Stomach (tissue), 9 donors: ENCODE measurements around the gene LAMTOR4. TPM values are rescaled to one million over a fixed set of nuclear protein-coding genes. Genes with fewer than 3 reads are reported as not detected.
"Not testable (repeated sequence)": the region's sequence is repeated elsewhere in the genome, so short reads cannot be mapped to it uniquely, and the experiment has no call there.

Source experiments
- DNase-seq, 2 donors: peaks; one replicate each; pipeline versions ENCODE4 v3.0.0 to v3.0.0-alpha.2; 2013 to 2019
- H3K27ac ChIP-seq, 5 donors: fragments of 200-600 bp in 4 of 5; sonication (generic) in 4 of 5; one replicate each; pipeline ENCODE4 v1.5.1; 2013 to 2019; ENCODE audit warnings: mild to moderate bottlenecking in 1 of 5, moderate library complexity in 1 of 5
- H3K27me3 ChIP-seq, 3 donors: fragments of 200-600 bp; sonication (generic); one replicate each; pipeline ENCODE4 v1.5.1; 2017 to 2019; ENCODE audit warnings: mixed run types in 1 of 3
- H3K36me3 ChIP-seq, 4 donors: fragments of 200-600 bp; sonication (generic); 1 replicate in 3 of 4; 2 replicates in 1 of 4; pipeline ENCODE4 v1.5.1; 2016 to 2019
- H3K4me1 ChIP-seq, 4 donors: fragments of 200-600 bp; sonication (generic); one replicate each; pipeline ENCODE4 v1.5.1; 2016 to 2019
- H3K4me3 ChIP-seq, 4 donors: fragments of 200-600 bp; sonication (generic) in 3 of 4; one replicate each; pipeline ENCODE4 v1.5.1; 2016 to 2019; ENCODE audit warnings: mild to moderate bottlenecking in 1 of 4
- H3K9me3 ChIP-seq, 4 donors: fragments of 200-600 bp; sonication (generic); one replicate each; pipeline ENCODE4 v1.5.1; 2016 to 2019
- CTCF ChIP-seq, 7 experiments: fragments of 450-650 bp in 4 of 7; fragments of 200-600 bp in 3 of 7; sonication (generic) in 3 of 7; IDR thresholded peaks; one replicate each; pipeline ENCODE4 v1.5.1; 2016 to 2019; ENCODE audit warnings: antibody characterized with exemption in 7 of 7, control low read depth in 2 of 7, mild to moderate bottlenecking in 1 of 7
- EP300 ChIP-seq: sonication (generic); formaldehyde crosslinking; IDR thresholded peaks from one replicate; pipeline ENCODE4 v1.6.1; 2017; ENCODE audit warnings: antibody characterized with exemption
- POLR2A ChIP-seq, 4 donors: fragments of 450-650 bp; IDR thresholded peaks; one replicate each; pipeline ENCODE4 v1.6.1; 2016; ENCODE audit warnings: antibody characterized with exemption in 4 of 4, control low read depth in 2 of 4, mild to moderate bottlenecking in 1 of 4, moderate library complexity in 1 of 4
- POLR2AphosphoS5 ChIP-seq, 3 donors: sonication (generic); formaldehyde crosslinking; IDR thresholded peaks; one replicate each; pipeline ENCODE4 v1.6.1; 2016; ENCODE audit warnings: antibody characterized with exemption in 3 of 3
- WGBS, 5 donors: extraction: QIAGEN DNeasy Blood & Tissue Kit in 3 of 5; methylation state at CpG; one replicate each; pipeline versions ENCODE4 v1.1.5 to v1.1.7; 2013 to 2018; 5-methylcytosine and 5-hydroxymethylcytosine counted together
- intact Hi-C: fragments of 100-400 bp; cut with DNase I; formaldehyde crosslinking; loops from one replicate; pipeline ENCODE4 v1.15.1; 2023; ENCODE audit warnings: low total_unique reads
- polyA plus RNA-seq, 3 donors: library from polyadenylated mRNA; stranded (reverse); fragments of 200-250 nt; gene quantifications; one replicate each; pipeline ENCODE4 v1.2.3, GENCODE V29; 2013
- total RNA-seq, 5 donors: library from RNA; depleted of rRNA; stranded (reverse); fragments of >200 nt; gene quantifications; one replicate each; pipeline versions ENCODE4 v1.1.0 to v1.2.3, GENCODE V29; 2014 to 2016
- donor health status: healthy with polysubstance abuse.
- donor health status: Bipolar disorder and iron deficiency.
- donor health status: healthy.

Gene LAMTOR4
- total and polyA plus RNA-seq, 8 donors = 26.3 to 889 (median 274) TPM

- Histone ChIP-seq H3K27ac (no peak overlapping the region), H3K9me3 (no peaks in the 10 kb centered on the region), H3K4me3 (no peak overlapping the region), H3K4me1 (no peaks in the 10 kb centered on the region), H3K27me3 (no peaks in the 10 kb centered on the region), H3K36me3 (no peaks in the 10 kb centered on the region)
- peak in 1 of 2 donors; percentile 57 for DNase-seq
- 51 to 62% (median 60%) methylated on average over 4 of the region's 4 CpGs for WGBS, 5 donors
- peak in 2 of 7 experiments; percentile 10 to 13 for TF ChIP-seq CTCF (IDR thresholded peaks at IDR 0.05)
- TF ChIP-seq EP300 = no peak
- intact Hi-C loops = no loop called here
Measured at GRCh38 chr7:100190048-100190711, 41.5 kb downstream of the LAMTOR4 start.

- no peaks in the 10 kb centered on the region for H3K9me3 ChIP-seq
- TF ChIP-seq CTCF (IDR thresholded peaks at IDR 0.05) (no peak), POLR2A (IDR thresholded peaks at IDR 0.05) (no peak), EP300 (no peak), POLR2AphosphoS5 (IDR thresholded peaks at IDR 0.05) (no peak)
- H3K27ac ChIP-seq = no peak overlapping the region
- H3K36me3 ChIP-seq = no peaks in the 10 kb centered on the region
- intact Hi-C loops = no loop called here
- no peaks in the 10 kb centered on the region for H3K4me1 ChIP-seq
- WGBS, 5 donors = 46 to 67% (median 51%) methylated on average over 2 of the region's 2 CpGs
- no peak for DNase-seq
- no peak overlapping the region for H3K4me3 ChIP-seq
- no peaks in the 10 kb centered on the region for H3K27me3 ChIP-seq
Measured at GRCh38 chr7:100191775-100192174, 43.1 kb downstream of the LAMTOR4 start.

- H3K4me3 ChIP-seq, H3K4me1 ChIP-seq, H3K27me3 ChIP-seq, intact Hi-C loops, H3K9me3 ChIP-seq, H3K27ac ChIP-seq, DNase-seq, H3K36me3 ChIP-seq: not testable (repeated sequence)
- WGBS, 5 donors = 92 to 96% (median 93%) methylated on average over 6 of the region's 6 CpGs
Measured at GRCh38 chr7:100192281-100192862, 43.7 kb downstream of the LAMTOR4 start.

GRCh38 chr7:100192969-100193368, 44.3 kb downstream of the LAMTOR4 start:
- Histone ChIP-seq H3K27ac (no peak overlapping the region), H3K4me3 (no peak overlapping the region), H3K27me3 (peaks cover 0 to 6% (median 0%) of the 10 kb centered on the region in 3 donors), H3K36me3 (no peaks in the 10 kb centered on the region), H3K4me1 (no peaks in the 10 kb centered on the region), H3K9me3 (no peaks in the 10 kb centered on the region)
- no peak for TF ChIP-seq CTCF (IDR thresholded peaks at IDR 0.05)
- no peak for TF ChIP-seq POLR2AphosphoS5 (IDR thresholded peaks at IDR 0.05)
- no peak for TF ChIP-seq EP300
- TF ChIP-seq POLR2A (IDR thresholded peaks at IDR 0.05) = no peak
- DNase-seq = no peak
- 75 to 95% (median 85%) methylated on average over 3 of the region's 3 CpGs for WGBS, 5 donors
- intact Hi-C loops = no loop called here

- 72 to 84% (median 79%) methylated on average over 2 of the region's 2 CpGs for WGBS, 5 donors
- no peak overlapping the region for H3K4me3 ChIP-seq
- no peaks in the 10 kb centered on the region for H3K4me1 ChIP-seq
- TF ChIP-seq POLR2AphosphoS5 (IDR thresholded peaks at IDR 0.05) = no peak
- TF ChIP-seq CTCF (IDR thresholded peaks at IDR 0.05) = no peak
- no peak for TF ChIP-seq POLR2A (IDR thresholded peaks at IDR 0.05)
- TF ChIP-seq EP300 = no peak
- peaks cover 0 to 26% (median 0%) of the 10 kb centered on the region in 3 donors for H3K27me3 ChIP-seq
- intact Hi-C loops = no loop called here
- no peaks in the 10 kb centered on the region for H3K9me3 ChIP-seq
- no peak for DNase-seq
- H3K27ac ChIP-seq = no peak overlapping the region
- H3K36me3 ChIP-seq = no peaks in the 10 kb centered on the region
Measured at GRCh38 chr7:100195222-100195621, 46.5 kb downstream of the LAMTOR4 start.

- DNase-seq, H3K36me3 ChIP-seq, H3K9me3 ChIP-seq, H3K4me1 ChIP-seq, H3K27ac ChIP-seq, intact Hi-C loops, H3K4me3 ChIP-seq: not testable (repeated sequence)
- H3K27me3 ChIP-seq = peaks cover 0 to 27% (median 0%) of the 10 kb centered on the region in 3 donors
- WGBS, 5 donors = 95 to 98% (median 95%) methylated on average over 6 of the region's 6 CpGs
Measured at GRCh38 chr7:100195901-100196322, 47.2 kb downstream of the LAMTOR4 start.
